ENCODE data around the gene HMOX1.
"Not testable (repeated sequence)": the region's sequence is repeated elsewhere in the genome, so short reads cannot be mapped to it uniquely, and the experiment has no call there.

Gene HMOX1

DNA sequence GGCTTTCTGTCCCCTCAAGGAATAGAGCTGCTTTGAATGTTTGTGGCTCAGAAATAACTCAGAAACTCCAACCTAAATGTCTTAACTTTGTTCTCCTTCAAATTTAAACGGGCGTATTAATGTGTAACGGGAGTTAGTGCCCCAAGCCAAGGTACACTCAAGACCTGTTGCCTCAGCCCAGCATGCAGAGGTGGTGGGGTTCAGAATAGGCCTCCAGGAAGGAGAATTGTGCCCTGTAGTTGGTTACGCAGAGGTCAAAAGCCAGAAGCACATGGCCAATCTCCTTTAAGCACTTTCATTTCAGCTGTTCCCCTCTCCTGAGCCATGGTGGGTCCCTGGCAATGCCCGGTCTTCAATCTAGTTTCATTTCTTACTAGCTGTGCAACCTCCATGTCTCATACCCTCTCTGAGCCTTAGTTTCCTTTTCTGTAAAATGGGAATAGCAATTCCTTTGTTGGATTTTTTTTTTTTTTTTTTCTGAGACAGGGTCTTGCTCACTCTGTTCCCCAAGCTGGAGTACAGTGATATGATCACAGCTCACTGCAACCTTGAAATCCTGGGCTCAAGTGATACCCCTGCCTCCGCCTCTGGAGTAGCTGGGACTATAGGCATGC lies 4.2 kb downstream of the HMOX1 start:
- DNase-seq (ENCODE audit: insufficient read length) (no peak), FAIRE-seq (no peak)
- TF ChIP-seq POLR2AphosphoS5 (IDR thresholded peaks at IDR 0.05; ENCODE audit: low read depth, low read length) (no peak), POLR2A (IDR thresholded peaks at IDR 0.05; ENCODE audit: low read depth, low read length) (no peak), TAF1 (IDR thresholded peaks at IDR 0.05; ENCODE audit: borderline replicate concordance, low read depth, low read length) (no peak)

- no peak for FAIRE-seq
- DNase-seq (ENCODE audit: insufficient read length), result no peak
- no peak for TF ChIP-seq POLR2AphosphoS5 (IDR thresholded peaks at IDR 0.05; ENCODE audit: low read depth, low read length)
- TF ChIP-seq TAF1 (IDR thresholded peaks at IDR 0.05; ENCODE audit: borderline replicate concordance, low read depth, low read length), result no peak
- no peak for TF ChIP-seq POLR2A (IDR thresholded peaks at IDR 0.05; ENCODE audit: low read depth, low read length)
Measured at GRCh38 chr22:35386670-35387288, 5.9 kb downstream of the HMOX1 start.

DNA sequence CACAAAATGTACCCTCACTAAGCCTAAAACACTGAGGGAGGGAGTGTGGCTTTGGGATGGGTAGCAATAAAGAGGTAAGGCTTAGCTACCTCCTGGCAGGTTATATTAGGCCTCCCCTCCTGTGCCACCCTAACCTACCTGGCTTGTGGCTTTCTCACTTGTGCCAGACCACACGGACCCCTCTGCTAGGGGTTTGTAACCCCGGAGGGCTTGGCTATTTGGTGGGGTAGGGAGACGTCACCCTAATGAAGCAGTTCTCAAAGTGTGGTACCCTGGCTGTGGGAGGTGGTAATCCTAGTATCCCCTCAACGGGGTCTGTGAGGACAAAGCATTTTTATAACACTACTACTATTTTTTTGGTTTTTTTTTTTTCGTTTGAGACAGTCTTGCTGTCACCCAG lies 10.0 kb downstream of the HMOX1 start:
- TF ChIP-seq POLR2AphosphoS5 (IDR thresholded peaks at IDR 0.05; ENCODE audit: low read depth, low read length) (no peak), POLR2A (IDR thresholded peaks at IDR 0.05; ENCODE audit: low read depth, low read length) (no peak), TAF1 (IDR thresholded peaks at IDR 0.05; ENCODE audit: borderline replicate concordance, low read depth, low read length) (no peak)
- FAIRE-seq, result no peak
- no peak for DNase-seq (ENCODE audit: insufficient read length)

DNA sequence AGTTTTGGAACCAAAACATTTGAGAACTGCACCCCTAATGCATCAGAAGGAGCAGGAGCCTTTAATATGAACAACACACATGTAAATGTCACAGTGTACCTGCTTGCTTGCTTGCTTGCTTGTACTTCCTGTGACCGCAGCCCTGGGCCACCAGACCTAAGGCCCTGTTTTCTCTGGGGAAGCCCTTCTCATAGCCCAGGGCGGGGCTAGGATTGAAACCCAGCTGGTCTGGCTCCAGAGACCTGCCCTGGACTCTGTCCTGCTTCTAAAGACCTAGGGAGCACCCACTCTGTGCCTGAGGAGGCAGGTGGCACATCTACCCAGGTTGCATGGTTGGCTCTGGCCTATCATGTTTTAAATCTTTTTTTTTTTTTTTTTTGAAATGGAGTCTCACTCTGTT lies 11.5 kb downstream of the HMOX1 start:
- DNase-seq (ENCODE audit: insufficient read length) (no peak), FAIRE-seq (peak; percentile 61)
- no peak for TF ChIP-seq POLR2AphosphoS5 (IDR thresholded peaks at IDR 0.05; ENCODE audit: low read depth, low read length)
- no peak for TF ChIP-seq POLR2A (IDR thresholded peaks at IDR 0.05; ENCODE audit: low read depth, low read length)
- TF ChIP-seq TAF1 (IDR thresholded peaks at IDR 0.05; ENCODE audit: borderline replicate concordance, low read depth, low read length), result no peak

- DNase-seq (ENCODE audit: insufficient read length) (no peak), FAIRE-seq (no peak)
- TF ChIP-seq POLR2A (IDR thresholded peaks at IDR 0.05; ENCODE audit: low read depth, low read length) (no peak), TAF1 (IDR thresholded peaks at IDR 0.05; ENCODE audit: borderline replicate concordance, low read depth, low read length) (no peak), POLR2AphosphoS5 (IDR thresholded peaks at IDR 0.05; ENCODE audit: low read depth, low read length) (no peak)
Measured at GRCh38 chr22:35393116-35394010, 12.5 kb downstream of the HMOX1 start.

- FAIRE-seq, result no peak
- TF ChIP-seq TAF1 (IDR thresholded peaks at IDR 0.05; ENCODE audit: borderline replicate concordance, low read depth, low read length) (no peak), POLR2A (IDR thresholded peaks at IDR 0.05; ENCODE audit: low read depth, low read length) (no peak), POLR2AphosphoS5 (IDR thresholded peaks at IDR 0.05; ENCODE audit: low read depth, low read length) (no peak)
Measured at GRCh38 chr22:35394011-35394312, 13.1 kb downstream of the HMOX1 start.

GRCh38 chr22:35394810-35395563 lies 14.1 kb downstream of the HMOX1 start:
- FAIRE-seq (no peak), DNase-seq (ENCODE audit: insufficient read length) (no peak)
- TF ChIP-seq TAF1 (IDR thresholded peaks at IDR 0.05; ENCODE audit: borderline replicate concordance, low read depth, low read length) (no peak), POLR2A (IDR thresholded peaks at IDR 0.05; ENCODE audit: low read depth, low read length) (no peak), POLR2AphosphoS5 (IDR thresholded peaks at IDR 0.05; ENCODE audit: low read depth, low read length) (no peak)

More at GRCh38 chr22:35394011-35394312, 13.1 kb downstream of the HMOX1 start:
- no peak for DNase-seq (ENCODE audit: insufficient read length)

DNA sequence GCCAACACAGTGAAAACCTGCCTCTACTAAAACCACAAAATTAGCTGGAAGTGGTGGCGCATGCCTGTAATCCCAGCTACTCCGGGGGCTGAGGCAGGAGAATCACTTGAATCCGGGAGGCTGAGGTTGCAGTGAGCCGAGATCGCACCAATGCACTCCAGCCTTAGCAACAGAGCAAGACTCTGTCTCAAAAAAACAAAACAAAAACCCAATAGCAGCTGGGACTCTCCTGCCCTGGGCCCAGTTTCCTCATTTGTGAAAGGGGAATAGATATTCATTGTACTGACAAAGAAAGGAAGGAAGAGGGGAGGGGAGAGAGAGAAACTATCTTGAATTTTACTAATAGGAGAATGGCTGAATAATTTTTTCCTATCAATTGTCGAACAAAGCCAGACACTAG lies 15.7 kb downstream of the HMOX1 start:
- not testable (repeated sequence) for FAIRE-seq; DNase-seq (ENCODE audit: insufficient read length)

DNA sequence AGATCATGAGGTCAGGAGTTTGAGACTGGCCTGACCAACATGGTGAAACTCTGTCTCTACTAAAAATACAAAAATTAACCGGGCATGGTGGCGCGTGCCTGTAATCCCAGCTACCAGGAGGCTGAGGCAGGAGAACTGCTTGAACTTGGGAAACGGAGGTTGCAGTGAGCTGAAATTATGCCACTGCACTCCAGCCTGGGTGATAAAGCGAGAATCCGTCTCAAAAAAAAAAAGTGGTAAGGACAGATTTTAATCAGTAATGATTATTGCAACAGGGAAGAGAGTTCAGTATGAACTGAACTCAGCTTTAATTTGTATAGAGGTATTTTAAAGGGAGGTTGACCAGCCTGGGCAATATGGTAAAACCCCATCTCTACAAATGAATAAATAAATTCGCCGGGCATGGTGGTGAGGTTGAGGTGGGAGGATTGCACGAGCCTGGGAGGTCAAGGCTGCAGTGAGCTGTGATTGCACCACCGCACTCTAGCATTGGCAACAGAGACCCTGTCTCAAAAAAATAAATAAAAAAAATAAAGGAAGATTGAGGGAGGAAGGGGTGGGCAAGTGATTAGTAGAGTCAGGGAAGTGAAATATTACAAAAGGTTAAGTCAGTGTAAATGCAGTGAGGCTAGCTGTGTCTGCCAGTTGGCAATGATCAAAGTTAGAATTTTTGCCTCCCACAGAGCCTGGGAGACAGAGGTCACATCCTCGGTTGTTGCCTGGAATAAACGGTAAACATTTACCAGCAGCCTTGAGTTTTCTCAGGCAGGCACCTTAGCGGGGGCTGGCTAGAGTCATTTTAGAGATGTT lies 16.4 kb downstream of the HMOX1 start:
- no peak for TF ChIP-seq POLR2A (IDR thresholded peaks at IDR 0.05; ENCODE audit: low read depth, low read length)
- no peak for TF ChIP-seq TAF1 (IDR thresholded peaks at IDR 0.05; ENCODE audit: borderline replicate concordance, low read depth, low read length)
- TF ChIP-seq POLR2AphosphoS5 (IDR thresholded peaks at IDR 0.05; ENCODE audit: low read depth, low read length), result no peak
- FAIRE-seq (peak; percentile 27), DNase-seq (ENCODE audit: insufficient read length) (no peak)

DNA sequence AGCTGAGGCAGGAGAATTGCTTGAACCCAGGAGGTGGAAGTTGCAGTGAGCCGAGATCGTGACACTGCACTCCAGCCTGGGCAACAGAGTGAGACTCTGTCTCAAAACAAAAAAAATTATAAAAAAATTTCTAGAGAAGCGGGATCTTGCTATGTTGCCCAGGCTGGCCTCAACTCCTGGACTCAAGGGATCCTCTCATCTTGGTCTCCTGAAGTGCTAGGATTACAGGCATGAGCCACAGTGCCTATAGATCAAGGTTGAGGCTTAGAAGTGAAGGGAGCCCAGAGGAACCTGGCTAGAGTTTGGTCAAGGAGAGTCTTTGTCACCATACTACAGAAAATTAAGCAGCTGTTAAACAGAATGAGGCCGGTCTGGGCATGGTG lies 17.7 kb downstream of the HMOX1 start:
- TF ChIP-seq POLR2AphosphoS5 (IDR thresholded peaks at IDR 0.05; ENCODE audit: low read depth, low read length), result no peak
- TF ChIP-seq TAF1 (IDR thresholded peaks at IDR 0.05; ENCODE audit: borderline replicate concordance, low read depth, low read length), result no peak
- no peak for TF ChIP-seq POLR2A (IDR thresholded peaks at IDR 0.05; ENCODE audit: low read depth, low read length)
- FAIRE-seq, result no peak
- DNase-seq (ENCODE audit: insufficient read length), result no peak
